Cerebellar nuclear complex (tissue), 1 donor: ENCODE data around the gene HSPH1.
"Not testable (repeated sequence)": the region's sequence is repeated elsewhere in the genome, so short reads cannot be mapped to it uniquely, and the experiment has no call there.

Experiments
- DNase-seq, 2 experiments: peaks; one replicate each; lab custom pipeline; 2025; lab: John Stamatoyannopoulos, UW

Gene HSPH1

DNA sequence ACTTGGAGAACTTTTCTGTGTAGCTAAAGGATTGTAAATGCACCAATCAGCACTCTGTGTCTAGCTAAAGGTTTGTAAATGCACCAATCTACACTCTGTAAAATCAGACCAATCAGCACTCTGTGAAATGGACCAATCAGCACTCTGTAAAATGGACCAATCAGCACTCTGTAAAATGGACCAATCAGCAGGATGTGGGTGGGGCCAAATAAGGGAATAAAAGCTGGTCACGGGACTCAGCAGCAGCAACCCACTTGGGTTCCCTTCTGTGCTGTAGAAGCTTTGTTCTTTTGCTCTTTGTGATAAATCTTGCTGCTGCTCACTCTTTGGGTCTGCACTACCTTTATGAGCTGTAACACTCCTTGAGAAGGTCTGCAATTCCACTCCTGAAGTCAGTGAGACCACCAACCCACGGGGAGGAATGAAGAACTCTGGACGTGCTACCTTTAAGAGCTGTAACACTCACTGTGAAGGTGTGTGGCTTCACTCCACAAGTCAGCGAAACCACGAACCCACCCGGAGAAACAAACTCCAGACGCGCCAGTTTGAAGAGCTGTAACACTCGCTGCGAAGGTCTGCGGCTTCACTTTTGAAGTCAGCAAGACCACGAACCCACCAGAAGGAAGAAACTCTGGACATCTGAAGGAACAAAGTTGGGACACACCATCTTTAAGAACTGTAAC is 16.2 kb upstream of the HSPH1 start:
- DNase-seq = not testable (repeated sequence)

DNA sequence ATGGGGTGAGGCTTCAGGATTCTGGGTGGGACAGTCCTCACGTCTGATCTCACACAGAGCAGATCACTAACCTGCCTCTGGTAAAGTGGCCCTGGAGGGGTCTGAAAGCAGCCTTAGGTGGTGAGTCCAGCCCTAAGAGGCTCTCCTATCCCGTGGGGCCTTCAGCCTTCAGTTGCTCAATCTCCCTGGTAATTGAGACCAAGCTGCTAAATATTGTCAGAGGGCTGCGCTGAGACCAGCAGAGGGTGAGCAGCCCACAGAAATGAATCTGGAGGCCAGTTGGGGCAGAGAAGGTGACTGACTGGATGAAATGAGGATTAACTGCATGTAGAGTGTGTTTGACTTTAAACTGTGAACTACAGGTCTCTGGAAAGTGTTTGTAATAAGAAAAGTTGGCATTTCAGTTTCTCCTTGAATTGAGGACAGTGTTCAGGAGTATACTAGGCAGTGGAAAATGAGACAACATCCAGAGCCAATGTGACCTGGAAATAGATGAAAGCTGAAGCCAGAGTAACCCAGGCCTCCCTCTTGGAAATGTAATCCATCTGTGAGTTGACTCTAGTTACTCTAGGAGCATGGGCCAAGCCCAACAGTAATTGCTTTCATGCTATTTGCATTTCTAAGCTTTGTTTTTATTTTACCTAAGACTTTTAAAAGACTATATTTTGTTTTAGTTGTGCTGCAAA is 14.3 kb upstream of the HSPH1 start:
- DNase-seq = no peak

DNA sequence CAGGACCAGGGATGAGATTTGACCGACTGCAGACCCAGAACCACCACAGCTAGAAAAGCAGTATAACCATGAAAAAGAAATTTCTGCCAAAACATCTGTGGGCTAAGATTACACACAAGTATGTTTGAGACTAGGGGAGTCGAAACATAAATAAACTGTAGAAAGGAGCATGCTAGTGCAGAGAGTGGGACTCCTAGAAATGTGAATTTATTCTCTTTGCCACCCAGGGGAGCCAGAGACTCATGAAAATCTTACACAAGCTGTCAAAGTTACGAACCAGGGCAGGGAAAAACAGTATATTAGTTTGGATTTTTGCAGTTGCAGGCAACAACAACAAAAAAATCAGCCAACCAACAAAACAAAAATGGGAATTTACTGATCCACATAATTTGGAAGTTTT is 12.3 kb upstream of the HSPH1 start:
- DNase-seq = no peak

DNA sequence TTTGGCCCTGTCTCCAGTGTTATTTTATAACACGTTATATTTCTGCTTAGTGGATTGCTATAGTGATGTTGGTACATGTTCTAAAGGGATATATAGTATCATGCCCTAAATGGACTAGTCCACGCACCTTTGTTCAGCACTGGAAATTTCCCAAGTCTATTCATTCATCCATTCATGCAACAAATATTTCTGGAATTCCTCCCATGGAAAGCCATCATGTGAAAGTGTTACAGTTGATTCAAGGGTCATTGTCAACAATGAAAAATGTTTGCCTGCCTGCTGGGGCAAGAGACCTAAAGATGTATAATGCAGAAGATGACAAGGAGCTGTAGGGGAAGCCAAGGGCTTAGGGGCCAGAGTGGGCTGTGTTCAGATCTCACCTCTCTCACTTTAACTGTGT is 10.8 kb upstream of the HSPH1 start:
- DNase-seq = no peak

DNA sequence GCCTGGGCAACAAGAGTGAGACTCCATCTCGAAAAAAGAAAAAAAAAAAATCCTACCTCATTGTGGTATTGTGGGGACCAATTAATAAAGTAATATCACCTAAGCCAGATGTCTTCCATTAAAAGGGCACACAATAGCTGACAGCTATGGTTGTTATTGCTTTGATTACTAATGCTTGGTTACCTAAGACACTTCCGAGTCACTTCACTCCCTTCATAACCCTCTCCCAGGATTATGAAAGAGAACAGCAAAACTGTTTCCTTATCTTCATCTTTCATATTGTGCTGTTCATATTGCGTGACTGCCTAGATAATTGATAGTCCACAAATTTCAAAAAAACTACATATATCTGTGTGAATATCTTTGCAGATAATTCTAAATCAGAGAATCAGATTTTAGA is 10.3 kb upstream of the HSPH1 start:
- DNase-seq = no peak

DNA sequence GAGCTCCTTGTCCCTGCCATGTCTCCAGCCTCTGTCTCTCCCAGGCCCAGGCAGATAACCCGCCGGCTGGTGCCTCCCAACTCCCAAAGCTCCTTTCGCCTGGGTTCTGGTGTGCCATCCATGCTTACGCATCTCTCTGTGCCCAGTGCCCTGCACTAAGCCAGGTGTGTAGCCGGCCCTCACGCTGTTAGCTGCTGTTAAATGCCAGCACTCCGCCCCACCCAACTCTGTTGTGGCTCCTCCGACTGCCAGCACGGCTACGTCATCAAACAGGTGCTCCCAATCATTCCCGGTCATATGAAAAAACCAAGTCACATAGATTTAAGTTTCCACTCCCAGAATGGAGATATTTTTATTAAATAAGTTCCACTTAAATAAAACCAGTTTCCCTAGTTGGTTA is 7.0 kb upstream of the HSPH1 start:
- no peak for DNase-seq

DNA sequence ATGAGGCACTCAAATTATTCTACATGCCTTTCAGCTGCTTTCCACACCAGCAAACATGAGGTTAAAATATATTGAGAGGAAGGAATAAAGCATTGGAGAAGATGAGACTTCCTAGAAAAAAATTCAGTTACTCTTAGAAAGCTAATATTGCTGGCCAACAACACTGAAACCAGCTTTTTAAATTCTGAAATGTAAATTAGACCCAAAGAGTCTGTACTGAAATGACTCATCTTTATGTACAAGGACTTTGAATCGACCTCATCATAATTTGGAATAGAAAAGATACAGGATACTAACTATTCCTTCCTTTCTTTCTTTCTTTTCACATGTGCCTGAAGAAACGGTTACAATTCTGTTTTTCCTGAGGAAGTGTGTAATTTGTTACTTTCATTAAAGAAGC is 6.5 kb upstream of the HSPH1 start:
- no peak for DNase-seq

DNA sequence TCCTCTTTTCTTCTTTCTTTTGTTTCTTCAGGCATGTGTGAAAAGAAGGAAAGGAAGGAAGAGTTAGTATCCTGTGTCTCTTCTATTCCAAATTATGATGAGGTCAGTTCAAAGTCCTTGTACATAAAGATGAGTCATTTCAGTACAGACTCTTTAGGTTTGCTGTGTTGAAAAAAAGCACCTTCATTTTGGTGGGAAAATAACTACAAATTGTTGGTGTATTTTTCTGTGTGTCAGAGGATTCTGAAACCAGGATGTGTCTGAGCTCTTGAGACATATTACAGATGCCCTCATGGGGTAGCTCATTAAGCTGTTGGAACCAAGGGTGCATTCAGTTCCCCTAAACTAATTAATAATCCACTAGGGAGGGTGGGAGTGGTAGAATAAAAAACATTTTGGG is 5.8 kb upstream of the HSPH1 start:
- DNase-seq = no peak

DNA sequence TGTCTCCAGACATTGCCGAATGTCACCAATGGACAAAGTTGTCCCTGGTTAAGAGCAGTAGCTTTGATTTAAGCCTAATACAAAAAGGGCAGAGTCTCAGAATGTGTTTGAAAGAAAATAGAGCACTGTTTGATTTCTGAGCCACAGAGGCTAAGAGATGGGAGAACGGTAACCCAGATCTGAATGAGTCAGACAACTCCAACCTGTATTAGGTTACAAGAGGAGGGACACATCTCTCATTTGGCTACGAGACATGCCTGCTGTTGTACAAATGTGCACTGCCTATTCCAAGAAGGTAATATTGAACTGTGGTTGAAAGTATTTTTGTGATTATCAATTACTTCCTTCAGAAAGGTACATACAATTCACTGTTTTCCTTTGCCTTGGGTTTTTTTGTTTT is 4.9 kb upstream of the HSPH1 start:
- no peak for DNase-seq

DNA sequence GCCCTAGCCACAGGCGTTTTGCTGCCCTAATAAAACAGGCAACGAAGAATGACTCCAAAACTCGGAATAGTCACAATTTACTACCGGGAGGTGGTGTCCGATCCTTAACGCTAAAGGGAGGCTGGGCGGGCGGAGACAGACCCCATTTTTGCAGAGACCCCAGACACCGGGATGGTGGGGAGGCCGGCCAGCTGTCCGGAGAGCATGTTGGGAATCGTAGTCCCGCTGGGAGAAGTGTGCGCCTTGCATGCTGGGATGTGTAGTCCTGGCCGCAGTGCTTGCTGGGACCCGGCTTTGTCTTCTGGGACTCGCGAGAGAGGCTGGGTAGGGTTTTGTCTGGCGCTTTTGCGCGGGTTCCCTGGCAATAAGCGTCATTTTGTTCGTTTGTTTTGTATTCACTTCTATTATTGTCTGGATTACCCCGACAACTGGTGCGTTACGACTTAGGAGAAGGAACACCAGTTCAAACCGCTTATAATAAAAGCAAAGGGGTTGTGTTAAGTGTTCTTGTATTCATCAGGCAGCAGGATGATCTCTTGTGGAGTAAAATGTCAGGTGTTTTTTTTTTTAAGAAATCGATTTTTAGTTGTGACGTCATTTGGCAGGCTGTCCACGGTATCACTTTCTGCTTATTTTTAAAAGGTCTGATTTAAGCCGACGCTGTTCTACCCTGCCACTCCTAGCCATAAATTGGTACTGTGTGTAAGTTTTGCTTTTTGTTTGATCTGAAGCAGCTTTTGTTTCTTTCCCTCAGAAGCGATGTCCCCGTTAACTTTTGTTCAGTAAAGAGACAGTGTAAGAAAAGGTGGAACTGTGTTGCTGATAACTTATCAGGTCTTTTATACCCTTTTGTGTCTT is 676 bp upstream of the HSPH1 start:
- peak; percentile 57 to 95 for DNase-seq

DNA sequence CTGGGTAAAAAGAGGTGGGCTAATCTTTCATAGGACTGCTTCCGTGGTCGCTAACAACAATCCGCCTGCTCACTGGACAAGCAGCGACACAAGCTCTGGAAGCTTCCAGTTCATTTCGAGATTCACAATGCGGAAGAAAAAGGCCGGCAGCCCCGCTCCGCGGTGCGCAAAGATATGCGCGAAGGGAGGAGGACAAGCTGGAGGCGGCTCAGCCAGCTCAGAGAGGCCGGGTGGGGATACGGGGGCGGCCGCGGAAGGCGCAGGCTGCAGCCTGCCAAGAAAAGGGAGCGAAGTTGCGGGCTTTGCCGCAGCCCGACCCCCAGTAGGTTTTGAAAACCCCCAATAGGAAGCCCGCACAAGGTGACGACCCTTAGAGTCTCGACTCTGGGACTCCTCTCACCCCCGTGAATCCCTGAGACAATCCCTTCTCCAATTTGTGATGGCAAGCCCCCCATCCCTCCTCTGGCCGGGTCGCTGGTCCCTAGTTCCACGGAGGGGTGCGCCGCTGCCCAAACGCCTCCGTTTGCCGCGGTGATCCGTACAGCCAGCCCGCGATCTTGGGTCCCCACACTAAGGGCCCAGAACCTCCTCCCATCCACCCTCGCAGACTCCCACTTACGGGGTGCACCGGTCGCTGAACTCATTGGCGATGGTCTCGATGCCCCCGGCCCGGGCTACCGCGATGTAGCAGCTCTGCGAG is 697 bp downstream of the HSPH1 start:
- DNase-seq = no peak

DNA sequence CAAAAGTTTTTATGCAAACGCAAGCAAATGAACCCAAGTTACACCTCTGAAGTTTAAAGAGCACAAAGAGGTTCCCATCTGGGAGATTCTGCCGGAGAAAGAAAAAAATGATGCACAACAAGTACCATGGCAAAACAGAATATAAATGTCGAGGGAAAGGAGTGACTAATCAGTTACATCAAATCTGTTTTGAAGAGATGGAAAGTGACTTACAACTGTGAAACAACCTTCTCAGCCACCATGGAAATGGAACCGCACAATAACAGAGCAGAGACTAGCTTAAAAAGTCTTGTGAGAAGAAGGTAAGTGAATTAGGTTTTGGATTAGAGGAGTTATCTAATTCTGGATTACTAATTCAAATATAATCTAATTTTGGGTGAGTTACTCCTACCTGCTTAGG is 2.4 kb downstream of the HSPH1 start:
- DNase-seq = no peak

DNA sequence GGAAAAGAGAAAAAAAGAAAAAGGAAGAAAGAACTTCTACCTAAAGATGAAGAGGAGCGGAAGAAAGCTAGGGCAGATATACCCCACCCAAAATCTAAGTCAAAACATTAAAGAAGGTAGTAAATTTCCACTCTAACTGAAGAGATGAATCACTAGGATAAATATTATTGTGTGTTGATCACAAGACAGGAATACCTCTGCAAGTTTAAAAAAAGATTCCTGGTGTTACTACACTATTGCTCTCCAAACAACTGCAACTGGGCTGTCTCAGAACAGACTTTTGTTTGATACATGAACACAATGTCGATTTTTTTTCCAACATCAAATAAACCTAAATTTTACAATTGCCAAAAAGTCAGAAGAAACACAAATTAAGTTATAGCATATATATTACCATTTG is 6.8 kb downstream of the HSPH1 start:
- no peak for DNase-seq

DNA sequence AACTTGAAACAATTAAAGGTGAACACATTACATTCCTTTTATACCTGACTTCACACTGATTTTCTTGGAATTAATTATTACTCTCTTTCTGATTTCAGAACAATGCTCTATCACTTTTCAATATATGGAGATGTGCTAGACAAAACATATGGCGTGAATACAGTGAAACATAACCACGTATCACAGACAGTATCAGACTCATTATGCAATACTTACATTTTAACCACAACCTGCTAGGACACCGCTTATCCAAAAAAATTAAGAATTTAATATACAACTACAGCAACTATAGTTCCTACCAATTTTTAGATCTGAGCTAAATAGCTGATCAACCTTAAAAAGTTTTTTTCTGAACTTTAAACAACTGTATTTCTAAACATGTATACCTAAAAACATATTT is 9.9 kb downstream of the HSPH1 start:
- no peak for DNase-seq

DNA sequence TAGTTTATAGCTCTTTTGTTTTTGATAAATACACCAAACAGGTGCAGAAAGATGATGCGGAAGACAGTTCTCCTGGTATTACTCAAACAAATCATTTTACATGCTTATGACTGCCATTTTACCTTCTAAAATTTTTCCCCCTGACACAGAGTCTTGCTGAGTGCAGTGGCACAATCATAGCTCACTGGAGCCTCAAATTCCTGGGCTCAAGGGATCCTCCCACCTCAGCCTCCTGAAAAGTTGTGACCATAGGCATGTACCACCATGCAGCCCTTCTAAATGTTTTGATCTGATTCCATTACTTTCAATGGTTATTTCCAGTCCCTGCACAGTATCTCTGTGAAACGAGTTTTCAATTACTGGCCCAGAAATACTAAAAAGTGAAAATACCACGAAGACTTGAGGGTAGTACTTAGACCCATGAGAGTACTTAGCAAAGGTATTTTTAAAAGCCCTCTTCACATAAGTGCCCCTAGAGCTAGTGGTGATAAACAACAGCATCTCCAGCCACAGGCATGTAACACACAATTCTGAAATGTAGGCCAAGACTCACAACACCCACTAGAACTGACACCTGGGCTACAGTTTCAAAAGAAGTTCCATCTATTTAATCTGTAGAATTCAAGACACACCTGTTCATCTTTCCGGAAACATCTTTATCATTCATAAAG is 11.3 kb downstream of the HSPH1 start:
- no peak for DNase-seq

DNA sequence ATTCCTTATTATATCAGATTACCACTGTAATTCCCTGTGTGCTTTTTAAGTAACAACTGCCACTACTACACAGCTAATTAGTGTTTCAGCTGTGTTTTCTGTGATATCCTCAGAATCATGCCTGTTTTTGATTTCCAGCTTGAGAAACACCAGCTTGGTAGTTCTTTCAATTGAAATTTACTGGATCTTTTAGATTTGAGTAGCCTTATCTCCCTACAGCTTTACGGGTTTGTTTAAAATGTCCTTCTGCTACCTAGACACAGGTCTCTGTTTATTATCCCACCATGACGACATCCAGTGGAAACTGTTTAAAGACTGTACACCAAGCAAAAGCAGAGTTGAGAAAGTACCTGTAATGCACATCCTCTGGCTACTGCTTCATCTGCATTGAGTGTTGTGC is 12.1 kb downstream of the HSPH1 start:
- no peak for DNase-seq

DNA sequence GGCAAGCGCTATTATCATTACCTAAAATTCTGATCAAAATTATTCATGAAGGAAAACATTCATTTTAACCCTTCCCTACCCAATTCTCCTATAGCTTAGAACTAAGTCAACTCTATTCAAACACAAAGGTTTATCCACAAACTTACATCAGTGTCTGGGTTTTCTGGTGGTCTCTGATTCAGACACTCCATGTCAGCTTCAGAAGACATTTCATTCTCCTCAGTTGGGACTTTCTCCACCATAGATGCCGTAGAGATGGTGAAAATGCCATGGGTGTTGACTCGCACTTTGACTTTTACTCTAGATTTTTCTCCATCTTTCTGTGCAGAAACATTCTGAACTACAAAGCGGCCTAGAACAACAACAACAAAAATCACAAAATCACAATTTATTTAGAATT is 16.3 kb downstream of the HSPH1 start:
- no peak for DNase-seq

DNA sequence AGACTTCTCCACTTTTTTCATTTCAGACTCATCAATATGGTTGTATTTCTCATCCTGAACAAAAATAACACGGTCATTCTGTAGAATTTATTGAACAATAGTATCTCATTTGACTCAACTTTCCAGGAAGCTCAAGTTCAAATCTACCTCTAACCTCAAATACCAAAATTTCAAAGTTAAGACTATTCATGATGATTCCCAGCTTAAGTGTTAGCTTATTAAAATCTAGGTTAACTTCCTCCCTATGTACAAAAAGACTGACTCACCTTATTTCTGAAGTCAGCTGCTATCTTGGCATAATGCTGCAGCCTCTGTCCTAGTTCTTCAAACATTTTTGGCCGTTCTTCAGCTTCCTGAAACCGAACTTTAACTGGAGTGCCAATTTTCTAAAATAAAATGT is 23.2 kb downstream of the HSPH1 start:
- no peak for DNase-seq

DNA sequence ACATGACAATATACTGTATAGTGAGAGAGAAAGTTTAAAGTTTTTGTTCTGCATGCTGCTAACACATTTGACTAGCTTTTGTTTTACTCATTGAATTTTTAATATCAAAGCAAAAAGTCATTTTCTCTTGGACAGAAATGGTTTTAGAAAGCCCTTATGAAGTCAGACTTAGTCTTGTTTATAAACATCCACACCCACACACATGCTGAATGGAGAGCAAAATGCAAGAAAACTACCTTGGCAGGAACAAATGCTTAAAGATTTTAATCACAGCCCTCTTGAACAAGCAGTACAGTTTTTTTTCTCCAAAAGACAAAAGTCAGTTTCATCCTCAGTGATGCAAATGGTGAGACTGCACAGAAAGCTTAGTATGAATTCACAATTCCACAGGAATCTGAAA is 25.0 kb downstream of the HSPH1 start:
- no peak for DNase-seq

DNA sequence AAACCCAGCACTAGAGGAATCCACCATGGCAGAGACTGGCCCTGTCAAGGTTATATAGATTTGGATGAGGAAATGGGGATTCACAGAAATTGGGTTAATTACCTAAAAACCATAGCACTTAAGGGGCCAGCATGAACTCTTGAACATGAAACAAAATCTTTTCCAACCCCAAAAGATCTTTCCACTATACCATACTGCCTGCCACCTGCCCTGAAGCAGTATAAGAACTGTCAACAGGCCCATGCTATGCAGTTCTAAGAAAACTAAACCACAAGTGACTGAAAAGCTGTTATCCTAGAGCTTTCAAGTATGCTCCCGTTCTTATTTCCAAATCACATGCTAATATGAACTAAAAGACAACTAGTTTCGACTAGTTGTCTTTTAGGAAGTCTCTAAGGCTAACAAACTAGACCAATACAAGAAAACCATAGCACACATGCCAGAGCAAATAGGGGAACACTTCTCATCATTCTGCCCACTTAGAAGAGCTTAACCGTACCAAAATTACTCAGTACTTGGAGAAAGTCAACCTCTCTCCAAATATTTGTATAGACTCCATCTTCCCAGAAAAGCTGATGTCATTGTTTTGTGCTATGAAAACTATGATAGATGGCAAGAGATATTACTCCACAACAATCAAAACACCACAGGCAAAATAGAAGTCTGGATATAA is 27.5 kb downstream of the HSPH1 start:
- DNase-seq = no peak

DNA sequence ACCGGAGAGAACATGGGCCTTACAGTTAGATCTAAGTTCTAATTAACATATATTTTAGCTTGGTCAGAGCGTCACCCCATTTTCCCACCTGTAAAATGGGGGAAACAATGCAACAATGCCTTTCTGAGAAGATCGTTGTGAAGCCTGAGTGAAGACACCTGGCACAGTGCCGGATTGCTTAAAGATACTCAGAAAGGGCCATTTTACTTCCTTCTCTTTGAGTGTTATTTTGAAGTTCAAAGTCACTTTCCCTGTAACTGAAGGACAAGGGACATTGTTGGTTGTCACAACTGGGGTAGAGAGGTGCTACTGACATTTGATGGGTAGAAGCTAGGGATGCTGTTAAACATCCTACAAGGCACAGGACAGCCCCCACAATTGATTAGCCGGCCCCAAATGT is 28.1 kb downstream of the HSPH1 start:
- DNase-seq = no peak
